MCF 10A (cell line): Measurements from ENCODE around the gene PLBD1. TPM values are rescaled to one million over a fixed set of nuclear protein-coding genes. Genes with fewer than 3 reads are reported as not detected.

ENCODE experiments used
- BruUV-seq: library from RNA; stranded (reverse); fragments of 400-500 nt; replicated peaks from 2 replicates; lab custom pipeline; 2021; lab: Mats Ljungman, UMichigan
- CTCF ChIA-PET: fragments of 300-600 bp; sonication (Branson Sonifier 250); formaldehyde crosslinking; extraction: SDS; loops from one replicate; lab custom pipeline; 2021; ENCODE audit warnings: antibody characterized with exemption, inconsistent platforms; lab: Yijun Ruan, JAX
- POLR2A ChIA-PET: fragments of 300-600, 350-650 bp; sonication (Branson Sonifier 250); formaldehyde crosslinking; extraction: SDS; loops from one replicate; lab custom pipeline; 2020; ENCODE audit warnings: antibody characterized with exemption, inconsistent platforms; lab: Yijun Ruan, JAX
- DNase-seq: peaks from one replicate; pipeline ENCODE4 v3.0.0-alpha.2; 2018; ENCODE audit not compliant: unreplicated experiment
- H3K27ac Mint-ChIP-seq: one replicate; pipeline ENCODE4 v1.8.0; 2022; ENCODE audit warnings: mild to moderate bottlenecking, low read depth, mixed read lengths; ENCODE audit not compliant: unreplicated experiment
- H3K27me3 Mint-ChIP-seq: one replicate; pipeline ENCODE4 v1.8.0; 2022; ENCODE audit warnings: mixed read lengths; ENCODE audit not compliant: insufficient read depth, unreplicated experiment
- H3K36me3 Mint-ChIP-seq: one replicate; pipeline ENCODE4 v1.8.0; 2022; ENCODE audit warnings: mild to moderate bottlenecking, moderate library complexity, mixed read lengths; ENCODE audit not compliant: insufficient read depth, unreplicated experiment
- H3K4me1 Mint-ChIP-seq: one replicate; pipeline ENCODE4 v1.8.0; 2022; ENCODE audit warnings: mixed read lengths; ENCODE audit not compliant: insufficient read depth, unreplicated experiment
- H3K4me3 Mint-ChIP-seq: one replicate; pipeline ENCODE4 v1.8.0; 2022; ENCODE audit warnings: mild to moderate bottlenecking, moderate library complexity, mixed read lengths; ENCODE audit not compliant: unreplicated experiment
- H3K9me3 Mint-ChIP-seq: one replicate; pipeline ENCODE4 v1.8.0; 2022; ENCODE audit warnings: mixed read lengths; ENCODE audit not compliant: unreplicated experiment
- CTCF ChIP-seq: fragments of 200-600 bp; IDR thresholded peaks from one replicate; pipeline ENCODE4 v1.8.0; 2022; ENCODE audit warnings: antibody characterized with exemption, mild to moderate bottlenecking; ENCODE audit not compliant: unreplicated experiment
- intact Hi-C: fragments of 100-400 bp; cut with micrococcal nuclease; formaldehyde crosslinking; loops from 2 replicates; pipeline ENCODE4 v1.14.1; 2022
- total RNA-seq: library from RNA; stranded (reverse); gene quantifications from 2 replicates; pipeline ENCODE4 v1.2.3, GENCODE V29; 2022

PLBD1 gene
- total RNA-seq, 1 experiment from 2014 or later, result not detected

- Mint-ChIP-seq H3K9me3 (peaks cover 6% of the 10 kb centered on the region), H3K27ac (no peak overlapping the region), H3K36me3 (no peaks in the 10 kb centered on the region), H3K27me3 (no peaks in the 10 kb centered on the region), H3K4me3 (no peak overlapping the region), H3K4me1 (no peaks in the 10 kb centered on the region)
- ChIA-PET POLR2A (interaction anchor here (0.6 to 0.7 kb wide), 2 partner anchors 34 to 42 kb away, joined by 3 to 4 read pairs; no protein-coding TSS in a partner anchor), CTCF (interaction anchor here (1.1 to 1.2 kb wide), 2 partner anchors 12 to 15 kb away, joined by 3 to 4 read pairs; no protein-coding TSS in a partner anchor)
- intact Hi-C loops, result no loop called here
- BruUV-seq, result no TSS peak
- peak; percentile 1 for DNase-seq
- no peak for TF ChIP-seq CTCF
These were observed 22.2 kb downstream of the PLBD1 start for GRCh38 chr12:14545144-14546124.

- CTCF ChIA-PET, result interaction anchor here (0.6 to 1.2 kb wide), 6 partner anchors 41 to 1263 kb away, joined by 3 to 4 read pairs (median 3); no protein-coding TSS in a partner anchor
- POLR2A ChIA-PET, result interaction anchor here (1.4 kb wide), 1 partner anchor 9 kb away, joined by 3 read pairs; no protein-coding TSS in a partner anchor
These were observed 26.8 kb downstream of the PLBD1 start for GRCh38 chr12:14540801-14541462.

GRCh38 chr12:14537088-14537487, 30.6 kb downstream of the PLBD1 start:
- H3K27ac Mint-ChIP-seq, result no peak overlapping the region
- ChIA-PET CTCF (no interaction called here), POLR2A (no interaction called here)
- no peaks in the 10 kb centered on the region for H3K27me3 Mint-ChIP-seq
- TF ChIP-seq CTCF, result no peak
- no peak overlapping the region for H3K4me3 Mint-ChIP-seq
- no peaks in the 10 kb centered on the region for H3K36me3 Mint-ChIP-seq
- H3K9me3 Mint-ChIP-seq, result no peaks in the 10 kb centered on the region
- no TSS peak for BruUV-seq
- intact Hi-C loops, result no loop called here
- no peak for DNase-seq
- H3K4me1 Mint-ChIP-seq, result no peaks in the 10 kb centered on the region

More at GRCh38 chr12:14540801-14541462, 26.8 kb downstream of the PLBD1 start:
- Mint-ChIP-seq H3K4me1 (no peaks in the 10 kb centered on the region), H3K4me3 (no peak overlapping the region), H3K9me3 (no peaks in the 10 kb centered on the region), H3K27ac (no peak overlapping the region), H3K27me3 (no peaks in the 10 kb centered on the region), H3K36me3 (no peaks in the 10 kb centered on the region)
- intact Hi-C loops, result no loop called here
- no TSS peak for BruUV-seq
- no peak for DNase-seq
- no peak for TF ChIP-seq CTCF
